Ammon's horn (tissue), 1 donor: Measurements from ENCODE around the gene CALB2.

Experiments
- DNase-seq: peaks from one replicate; pipeline ENCODE4 v3.0.0-alpha.2; 2016; ENCODE audit warnings: low spot score

Gene CALB2

DNA sequence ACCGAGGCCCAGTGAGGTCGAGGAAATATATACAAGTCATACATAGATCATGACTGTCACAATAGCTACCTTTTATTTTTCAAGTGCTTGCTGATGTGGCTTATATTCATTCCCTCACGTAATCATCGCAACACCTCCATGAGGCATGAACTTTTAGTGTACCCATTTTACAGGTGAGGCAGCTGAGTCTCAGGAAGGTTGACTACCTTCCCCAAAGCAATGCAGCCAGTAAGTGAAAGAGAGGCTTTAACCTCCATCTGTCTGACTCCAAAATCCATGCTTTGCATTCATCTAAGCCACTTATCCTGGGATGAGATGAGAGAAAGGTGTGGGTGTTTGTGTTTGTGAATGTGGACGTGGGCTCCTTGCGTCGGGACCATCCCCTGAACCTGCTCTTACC lies 30.8 kb downstream of the CALB2 start:
- no peak for DNase-seq

DNA sequence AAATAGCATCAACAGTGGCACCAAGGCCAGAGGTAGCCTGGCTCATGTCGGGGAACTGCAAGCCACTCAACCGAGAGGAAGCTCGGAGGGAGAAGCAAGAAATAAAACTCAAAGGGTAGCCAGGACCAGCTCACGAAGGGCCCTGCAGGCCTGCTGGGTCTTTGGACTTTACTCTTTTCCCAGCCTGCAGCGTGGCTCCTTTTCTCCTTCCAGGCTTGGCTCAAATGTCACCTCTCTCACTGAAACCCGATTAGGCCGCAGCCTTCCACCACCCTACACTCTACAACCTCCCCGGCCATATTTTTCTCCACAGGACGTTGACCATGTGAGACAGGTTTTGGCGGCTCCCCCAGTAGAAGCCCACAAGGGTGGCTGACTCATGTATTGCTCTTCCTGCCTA lies 38.1 kb downstream of the CALB2 start:
- DNase-seq: no peak

DNA sequence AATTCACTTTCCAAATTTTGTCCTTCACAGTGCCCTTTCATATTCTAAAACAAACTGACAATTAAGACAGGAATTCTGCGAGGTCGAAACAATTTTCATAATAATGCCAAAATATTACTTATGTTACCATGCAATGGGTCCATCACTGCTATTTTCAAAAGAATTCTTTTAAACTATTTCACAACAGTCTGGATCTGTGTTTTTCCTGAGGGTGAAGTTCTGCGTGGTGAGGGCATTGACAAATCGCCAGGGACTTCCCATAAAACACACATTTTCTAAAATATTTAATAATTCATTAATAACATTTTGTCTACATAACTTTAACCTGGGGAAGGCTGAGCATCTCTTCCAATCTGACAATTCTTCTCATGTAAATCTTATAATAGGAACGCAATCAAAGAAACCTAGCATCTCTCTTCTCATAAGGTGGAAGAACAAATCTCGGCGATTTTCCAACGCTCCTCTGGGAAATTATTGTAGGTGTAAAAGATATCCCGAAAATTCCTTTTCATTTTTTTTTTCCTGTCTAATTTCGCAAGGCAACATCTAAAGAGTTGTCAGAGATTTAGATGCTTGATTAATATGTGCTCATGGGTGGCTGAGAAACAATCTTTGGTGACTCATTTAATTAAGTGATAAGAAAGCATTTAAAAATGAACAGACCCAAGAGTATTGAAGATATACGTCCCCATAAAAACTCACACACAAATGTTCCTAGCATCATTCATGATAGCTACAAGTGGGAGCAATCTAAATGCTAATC lies 41.5 kb downstream of the CALB2 start:
- DNase-seq: no peak

- DNase-seq: no peak
Observed at GRCh38 chr16:71402007-71402406, 43.5 kb downstream of the CALB2 start.

GRCh38 chr16:71402674-71403073 lies 44.2 kb downstream of the CALB2 start:
- DNase-seq: no peak

- no peak for DNase-seq
Observed at GRCh38 chr16:71404364-71404763, 45.8 kb downstream of the CALB2 start.

DNA sequence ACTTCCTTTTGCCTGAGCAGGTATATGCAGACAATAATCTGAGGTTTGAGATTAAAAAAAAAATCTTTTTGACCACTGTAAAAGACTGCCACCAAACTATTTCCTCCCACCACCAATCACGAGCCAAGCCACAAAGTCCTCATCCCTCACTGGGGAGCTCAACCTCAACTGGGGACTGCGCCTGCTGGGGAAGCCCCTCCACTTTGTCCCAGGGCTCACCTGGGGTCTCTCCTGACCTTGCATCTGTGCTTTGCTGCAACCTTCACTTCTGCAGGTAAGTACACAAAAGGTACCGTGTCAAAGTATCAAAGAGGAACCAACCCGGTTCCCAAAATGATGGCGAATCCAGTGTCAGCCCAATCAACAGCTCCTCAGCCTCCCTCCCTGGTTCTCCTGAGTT lies 47.8 kb downstream of the CALB2 start:
- no peak for DNase-seq

DNA sequence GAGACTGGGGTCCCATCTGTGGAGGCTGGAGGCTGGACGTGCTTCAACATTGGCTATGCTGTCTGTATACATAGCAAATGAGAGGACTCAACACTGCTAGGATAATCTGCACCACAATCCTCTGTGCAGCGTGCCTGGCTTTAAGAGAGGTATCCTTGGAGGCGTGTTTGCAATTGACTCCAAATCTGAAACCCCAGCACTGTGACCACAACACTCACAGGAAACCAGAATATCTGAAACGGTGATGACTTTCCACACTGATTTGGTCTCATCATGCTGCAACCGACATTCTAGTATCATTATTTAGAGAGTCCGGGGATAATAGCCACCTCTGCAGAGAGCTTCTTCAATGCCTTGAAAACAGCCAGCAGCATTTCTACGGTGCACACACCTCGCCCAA lies 48.2 kb downstream of the CALB2 start:
- no peak for DNase-seq

- DNase-seq: no peak
Observed at GRCh38 chr16:71407731-71408130, 49.2 kb downstream of the CALB2 start.

GRCh38 chr16:71408536-71408935 lies 50.0 kb downstream of the CALB2 start:
- no peak for DNase-seq

- DNase-seq: no peak
Observed at GRCh38 chr16:71409011-71409775, 50.7 kb downstream of the CALB2 start.

GRCh38 chr16:71410146-71410545 lies 51.6 kb downstream of the CALB2 start:
- no peak for DNase-seq

- peak; percentile 75 for DNase-seq
Observed at GRCh38 chr16:71412270-71413160, 54.0 kb downstream of the CALB2 start.

DNA sequence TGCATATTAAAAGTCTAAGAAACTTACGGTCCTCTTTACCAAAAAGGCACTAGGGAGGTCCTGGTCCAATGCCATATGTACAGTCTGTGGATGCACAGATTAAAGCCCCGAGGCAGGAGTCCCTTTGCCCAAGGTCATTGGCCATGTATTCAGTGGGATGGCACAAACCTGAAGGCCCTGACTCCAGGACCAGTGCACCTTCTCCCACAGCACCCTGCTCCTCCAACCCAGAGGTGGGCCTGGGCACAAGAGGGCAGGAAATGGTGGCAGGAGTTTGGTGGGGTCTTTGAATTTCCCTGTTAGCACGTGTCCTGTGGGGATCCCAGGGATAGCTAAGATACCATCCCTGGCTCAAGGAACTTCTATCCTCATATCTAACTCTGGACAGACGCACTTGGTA lies 54.8 kb downstream of the CALB2 start:
- DNase-seq: no peak

DNA sequence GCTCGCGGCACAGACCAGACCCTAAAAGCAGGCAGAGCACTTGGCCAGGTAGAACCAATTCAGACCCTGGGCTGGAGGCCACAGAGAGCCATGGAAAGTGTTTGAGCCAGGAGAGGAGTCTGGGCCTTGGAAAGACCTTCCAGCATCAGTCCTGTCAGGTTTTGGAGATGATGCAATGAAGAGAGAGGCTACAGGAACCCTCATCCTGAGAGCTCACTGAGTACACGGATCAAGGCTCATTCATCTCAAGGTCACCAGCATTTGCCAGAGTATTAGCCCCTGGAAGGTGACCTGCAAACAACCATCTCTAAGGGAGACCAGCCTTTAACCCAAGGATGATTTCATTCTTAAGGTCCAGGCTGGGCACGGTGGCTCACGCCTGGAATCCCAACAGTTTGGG lies 55.5 kb downstream of the CALB2 start:
- DNase-seq: no peak

DNA sequence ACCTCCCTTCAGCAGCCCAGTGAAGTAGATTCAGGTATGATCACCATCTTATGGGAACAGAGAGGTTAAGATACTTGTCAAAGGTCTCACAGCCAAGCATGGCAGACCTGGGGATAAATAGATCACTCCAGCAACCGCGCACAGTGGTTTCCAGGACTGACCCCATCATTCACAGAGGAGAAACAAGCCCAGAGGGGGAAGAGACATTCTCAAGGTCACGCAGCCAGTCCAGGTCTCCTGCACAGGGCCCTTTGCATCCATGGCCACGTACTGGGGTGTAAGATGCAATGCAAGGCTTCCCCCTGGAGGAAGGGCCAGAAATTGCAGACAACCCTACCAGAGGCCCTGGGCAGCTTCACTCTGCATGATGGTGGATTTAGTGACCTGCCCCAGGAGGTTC lies 63.4 kb downstream of the CALB2 start:
- no peak for DNase-seq

- DNase-seq: no peak
Observed at GRCh38 chr16:71423016-71423415, 64.5 kb downstream of the CALB2 start.

- no peak for DNase-seq
Observed at GRCh38 chr16:71423865-71424264, 65.3 kb downstream of the CALB2 start.

DNA sequence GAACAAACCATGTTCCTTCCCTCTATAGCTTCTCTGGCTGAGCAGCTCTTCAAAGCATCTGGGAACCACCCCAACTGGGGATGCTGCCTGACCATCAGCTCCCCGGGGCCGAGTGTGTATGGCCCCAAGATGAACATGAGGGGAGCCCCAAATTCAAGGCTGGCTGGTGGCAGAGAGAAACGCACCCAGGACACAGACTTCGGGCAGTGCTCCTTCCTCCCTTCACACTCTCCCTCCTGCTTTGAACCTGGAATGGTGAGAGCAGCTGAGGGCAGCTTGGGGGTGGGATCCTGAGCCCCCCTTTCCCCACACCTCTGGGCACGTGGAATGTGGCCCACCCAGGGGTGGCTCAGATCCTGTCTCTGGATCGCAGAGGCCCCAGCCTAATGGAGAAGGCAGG lies 66.1 kb downstream of the CALB2 start:
- DNase-seq: no peak

GRCh38 chr16:71425746-71426068 lies 67.2 kb downstream of the CALB2 start:
- no peak for DNase-seq

GRCh38 chr16:71426069-71426879 lies 67.8 kb downstream of the CALB2 start:
- DNase-seq: peak; percentile 26
